GM12873 (cell line): ENCODE data around the gene LSM2.

Experiments
- TF ChIP-seq, protein P1 (sequence below): IDR thresholded peaks from 2 replicates; pipeline ENCODE4 v1.5.1; 2012; ENCODE audit warnings: low read depth, mild to moderate bottlenecking, moderate library complexity, low read length, control low read depth; ENCODE audit not compliant: insufficient read depth; ENCODE audit errors: missing control alignments

The LSM2 gene

GRCh38 chr6:31797588-31797987 lies 9.2 kb downstream of the LSM2 start:
- TF ChIP-seq, protein P1, sequence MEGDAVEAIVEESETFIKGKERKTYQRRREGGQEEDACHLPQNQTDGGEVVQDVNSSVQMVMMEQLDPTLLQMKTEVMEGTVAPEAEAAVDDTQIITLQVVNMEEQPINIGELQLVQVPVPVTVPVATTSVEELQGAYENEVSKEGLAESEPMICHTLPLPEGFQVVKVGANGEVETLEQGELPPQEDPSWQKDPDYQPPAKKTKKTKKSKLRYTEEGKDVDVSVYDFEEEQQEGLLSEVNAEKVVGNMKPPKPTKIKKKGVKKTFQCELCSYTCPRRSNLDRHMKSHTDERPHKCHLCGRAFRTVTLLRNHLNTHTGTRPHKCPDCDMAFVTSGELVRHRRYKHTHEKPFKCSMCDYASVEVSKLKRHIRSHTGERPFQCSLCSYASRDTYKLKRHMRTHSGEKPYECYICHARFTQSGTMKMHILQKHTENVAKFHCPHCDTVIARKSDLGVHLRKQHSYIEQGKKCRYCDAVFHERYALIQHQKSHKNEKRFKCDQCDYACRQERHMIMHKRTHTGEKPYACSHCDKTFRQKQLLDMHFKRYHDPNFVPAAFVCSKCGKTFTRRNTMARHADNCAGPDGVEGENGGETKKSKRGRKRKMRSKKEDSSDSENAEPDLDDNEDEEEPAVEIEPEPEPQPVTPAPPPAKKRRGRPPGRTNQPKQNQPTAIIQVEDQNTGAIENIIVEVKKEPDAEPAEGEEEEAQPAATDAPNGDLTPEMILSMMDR, result no peak

GRCh38 chr6:31796993-31797385 lies 9.8 kb downstream of the LSM2 start:
- TF ChIP-seq, protein P1, result no peak

DNA sequence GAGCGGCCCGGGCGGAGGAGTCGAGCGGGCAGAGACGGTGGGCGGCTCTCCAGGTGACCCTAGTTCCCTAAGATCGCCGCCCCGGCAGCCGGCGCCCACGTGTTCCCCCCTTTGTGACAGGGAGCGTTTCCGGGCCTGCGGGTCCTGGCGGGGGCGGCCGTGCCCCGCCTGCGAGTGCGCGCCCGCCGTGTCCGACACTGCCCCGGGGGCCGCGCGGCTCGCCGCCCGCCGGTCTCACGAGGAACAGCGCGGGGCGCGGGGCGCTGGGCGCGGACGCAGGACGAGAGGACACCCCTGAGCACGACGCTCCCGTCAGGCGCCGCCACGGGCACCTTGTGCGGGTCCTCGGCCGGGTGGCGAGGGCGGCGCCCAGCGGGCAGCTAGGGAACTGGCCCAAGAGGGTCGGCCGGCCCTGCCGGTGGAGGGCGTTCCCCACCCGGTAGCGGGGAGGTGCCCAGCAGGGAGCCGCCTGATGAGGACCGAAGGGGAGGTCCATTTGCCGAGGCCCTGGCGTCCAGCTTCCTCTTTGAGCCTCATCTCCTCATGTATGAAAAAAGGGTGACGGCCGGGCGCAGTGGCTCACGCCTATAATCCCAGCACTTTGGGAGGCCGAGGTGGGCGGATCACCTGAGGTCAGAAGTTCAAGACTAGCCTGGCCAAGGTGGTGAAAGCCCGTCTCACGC lies 11.0 kb downstream of the LSM2 start, which contains the start of gene VARS1:
Gene VARS1, minus strand, starts transcription at position 137 of the 683 bp plus-strand sequence. CDS start 535 bp downstream, outside the sequence.
- TF ChIP-seq, protein P1, result peak; percentile 83

DNA sequence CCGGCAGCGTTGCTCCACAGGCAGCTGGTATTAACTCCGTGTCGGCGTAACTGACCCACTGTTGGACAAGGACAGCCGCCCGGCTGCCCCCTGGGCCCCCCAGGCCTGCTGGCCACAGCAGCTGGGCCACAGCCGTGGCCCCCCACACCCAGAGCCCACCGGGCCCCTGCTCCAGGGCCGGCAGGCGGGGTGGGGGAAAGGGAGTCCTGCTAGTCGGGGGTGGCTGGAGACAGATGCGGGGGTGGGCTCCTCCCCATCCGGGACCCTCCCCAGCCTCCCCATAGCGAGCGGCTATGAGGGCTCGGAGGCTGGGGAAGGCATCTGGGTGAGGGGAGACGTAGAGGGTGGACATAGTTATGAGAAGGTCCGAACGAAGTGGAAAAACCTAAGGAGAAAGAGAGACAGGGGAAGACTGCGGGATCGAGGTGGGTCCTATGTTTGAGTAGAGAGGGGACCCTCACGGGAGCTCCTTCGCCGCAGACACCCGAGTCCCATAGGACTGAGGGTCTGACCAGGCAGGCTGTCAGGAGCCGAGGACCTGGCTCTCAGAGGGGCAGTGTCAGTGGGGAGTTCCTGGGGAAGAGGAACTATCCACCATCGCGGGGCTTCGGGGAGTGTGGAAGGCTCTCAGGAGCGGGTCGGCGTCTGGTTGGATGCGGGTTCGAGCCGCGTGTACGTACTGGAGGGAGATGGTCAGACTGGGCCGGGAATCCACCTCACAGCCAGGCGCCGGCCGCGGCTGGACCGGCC lies 11.7 kb downstream of the LSM2 start:
- TF ChIP-seq, protein P1, result no peak

GRCh38 chr6:31794294-31794865 lies 12.4 kb downstream of the LSM2 start:
- TF ChIP-seq, protein P1, result no peak

DNA sequence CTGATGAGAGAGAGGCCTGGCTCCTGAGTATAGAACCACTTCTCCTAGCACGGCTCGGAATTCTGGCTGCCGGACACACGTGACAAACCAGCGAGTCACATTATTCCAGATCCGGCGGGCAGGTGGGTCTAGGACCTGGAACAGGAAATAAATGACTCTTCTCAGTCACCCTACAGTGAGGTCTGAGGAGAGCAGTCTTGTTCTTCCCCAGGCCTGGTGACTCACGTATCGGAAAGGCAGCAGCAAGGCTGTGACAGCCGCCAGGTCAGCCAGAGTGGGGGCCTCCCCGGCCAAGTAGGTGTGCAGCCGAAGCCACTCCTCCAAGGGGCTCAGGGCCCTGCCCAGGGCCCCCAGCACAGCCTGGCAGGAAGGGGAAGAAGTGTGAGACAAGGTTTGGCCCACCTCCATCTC lies 14.0 kb downstream of the LSM2 start:
- TF ChIP-seq, protein P1, result no peak

- TF ChIP-seq, protein P1, result no peak
Measured at GRCh38 chr6:31792090-31792374, 14.7 kb downstream of the LSM2 start.
